GM18498 (cell line): ENCODE data around the gene LRP1-AS.

Source experiments
- ATAC-seq: cut with Tn5 transposase; IDR thresholded peaks from one replicate; pipeline ENCODE4 v1.9.1; 2021; ENCODE audit warnings: mild to moderate bottlenecking, moderate library complexity; ENCODE audit not compliant: unreplicated experiment

LRP1-AS gene

GRCh38 chr12:57160741-57161140 lies 13.3 kb upstream of the LRP1-AS start:
- ATAC-seq: no peak

- ATAC-seq: no peak
Measured at GRCh38 chr12:57160040-57160439, 12.6 kb upstream of the LRP1-AS start.

- no peak for ATAC-seq
Measured at GRCh38 chr12:57159311-57159710, 11.9 kb upstream of the LRP1-AS start.

- no peak for ATAC-seq
Measured at GRCh38 chr12:57158665-57159064, 11.2 kb upstream of the LRP1-AS start.

GRCh38 chr12:57158186-57158585 lies 10.8 kb upstream of the LRP1-AS start:
- no peak for ATAC-seq

- ATAC-seq: no peak
Measured at GRCh38 chr12:57157588-57158173, 10.3 kb upstream of the LRP1-AS start.

GRCh38 chr12:57156701-57157403 lies 9.4 kb upstream of the LRP1-AS start:
- no peak for ATAC-seq

GRCh38 chr12:57154804-57155434 lies 7.5 kb upstream of the LRP1-AS start:
- no peak for ATAC-seq

GRCh38 chr12:57154076-57154475 lies 6.7 kb upstream of the LRP1-AS start:
- ATAC-seq: no peak

- no peak for ATAC-seq
Measured at GRCh38 chr12:57153415-57153997, 6.1 kb upstream of the LRP1-AS start.

- ATAC-seq: no peak
Measured at GRCh38 chr12:57152639-57153038, 5.2 kb upstream of the LRP1-AS start.

- ATAC-seq: no peak
Measured at GRCh38 chr12:57151741-57152630, 4.6 kb upstream of the LRP1-AS start.

GRCh38 chr12:57150400-57151000 lies 3.1 kb upstream of the LRP1-AS start:
- ATAC-seq: no peak

- ATAC-seq: no peak
Measured at GRCh38 chr12:57149245-57149900, 2.0 kb upstream of the LRP1-AS start.

- no peak for ATAC-seq
Measured at GRCh38 chr12:57148469-57149244, 1.2 kb upstream of the LRP1-AS start.

- ATAC-seq: no peak
Measured at GRCh38 chr12:57146092-57146491, 1.3 kb downstream of the LRP1-AS start.

GRCh38 chr12:57145460-57146059 lies 1.9 kb downstream of the LRP1-AS start:
- ATAC-seq: no peak

GRCh38 chr12:57143454-57143853 lies 4.0 kb downstream of the LRP1-AS start:
- ATAC-seq: no peak

GRCh38 chr12:57142727-57143126 lies 4.7 kb downstream of the LRP1-AS start:
- no peak for ATAC-seq
